Kidney (tissue), 14 donors: ENCODE measurements around the gene CDCA3. TPM values are rescaled to one million over a fixed set of nuclear protein-coding genes. Genes with fewer than 3 reads are reported as not detected.
"Not testable (repeated sequence)": the region's sequence is repeated elsewhere in the genome, so short reads cannot be mapped to it uniquely, and the experiment has no call there.

ENCODE experiments used
- DNase-seq, 5 donors: peaks; one replicate each; pipeline ENCODE4 v3.0.0-alpha.2; 2013 to 2020
- FAIRE-seq: peaks from 2 replicates; lab custom pipeline; 2012; peaks lifted over from hg19 to GRCh38; lab: Jason Lieb, UNC
- H3K27ac ChIP-seq, 2 donors: one replicate each; pipeline ENCODE4 v1.7.0; 2013; ENCODE audit warnings: low read depth in 2 of 2, low read length in 2 of 2, inconsistent platforms in 1 of 2
- H3K27me3 ChIP-seq: one replicate; pipeline ENCODE4 v1.7.1; 2013; ENCODE audit warnings: low read length, inconsistent platforms; ENCODE audit not compliant: control insufficient read depth, insufficient read depth
- H3K36me3 ChIP-seq, 3 donors: one replicate each; pipeline versions ENCODE4 v1.7.0 to v1.7.1; 2013; ENCODE audit warnings: low read length in 3 of 3, control low read depth in 1 of 3, inconsistent platforms in 1 of 3; ENCODE audit not compliant: insufficient read depth in 3 of 3, control insufficient read depth in 2 of 3
- H3K4me1 ChIP-seq, 3 donors: one replicate each; pipeline versions ENCODE4 v1.7.0 to v1.7.1; 2013; ENCODE audit warnings: low read length in 3 of 3, inconsistent platforms in 1 of 3, low read depth in 1 of 3; ENCODE audit not compliant: control insufficient read depth in 2 of 3, insufficient read depth in 2 of 3
- H3K4me3 ChIP-seq, 3 donors: one replicate each; pipeline versions ENCODE4 v1.7.0 to v1.8.1; 2013; ENCODE audit warnings: low read length in 3 of 3, control low read depth in 1 of 3, inconsistent platforms in 1 of 3
- H3K9ac ChIP-seq, 3 donors: one replicate each; pipeline versions ENCODE4 v1.7.0 to v1.7.1; 2013; ENCODE audit warnings: low read length in 3 of 3, control low read depth in 1 of 3, inconsistent platforms in 1 of 3
- H3K9me3 ChIP-seq, 3 donors: one replicate each; pipeline versions ENCODE4 v1.7.0 to v1.7.1; 2013; ENCODE audit warnings: low read length in 3 of 3, control low read depth in 1 of 3, inconsistent platforms in 1 of 3; ENCODE audit not compliant: control insufficient read depth in 2 of 3, insufficient read depth in 1 of 3
- CTCF ChIP-seq: IDR thresholded peaks from 3 replicates; pipeline ENCODE4 v1.5.1; 2012; ENCODE audit warnings: mild to moderate bottlenecking, moderate library complexity, borderline replicate concordance; ENCODE audit not compliant: insufficient read depth; ENCODE audit errors: extremely low read depth
- intact Hi-C: fragments of 100-400 bp; cut with DNase I; formaldehyde crosslinking; loops from one replicate; pipeline ENCODE4 v1.11.1; 2022
- polyA plus RNA-seq: library from polyadenylated mRNA; stranded (reverse); fragments of 350-450 nt; fragmentation: Illumina TruSeq; extraction: RNeasy Lipid Tissue Mini Kit (QIAGEN cat#74804); gene quantifications from one replicate; pipeline ENCODE4 v1.2.3, GENCODE V29; 2014; ENCODE audit warnings: low read depth, low replicate concordance; ENCODE audit not compliant: insufficient read depth
- total RNA-seq: library from RNA; stranded (reverse); fragmentation: NEBNext Ultra II Directional; extraction: Animal tissue kit (Norgen Biotek cat#: 25700); gene quantifications from one replicate; pipeline ENCODE4 v1.2.1, GENCODE V29; 2021
- donor health status: control.
- donor health status: control.
- donor health status: control.
- donor health status: control.
- donor health status: control.
- donor health status: DM: yes; HTN: yes; CAD: no.
- donor health status: Normal renal cell carcinoma (clear cell type).

The CDCA3 gene
- total and polyA plus RNA-seq, 2 donors from 2014 or later, result 1.3 to 2.1 TPM

DNA sequence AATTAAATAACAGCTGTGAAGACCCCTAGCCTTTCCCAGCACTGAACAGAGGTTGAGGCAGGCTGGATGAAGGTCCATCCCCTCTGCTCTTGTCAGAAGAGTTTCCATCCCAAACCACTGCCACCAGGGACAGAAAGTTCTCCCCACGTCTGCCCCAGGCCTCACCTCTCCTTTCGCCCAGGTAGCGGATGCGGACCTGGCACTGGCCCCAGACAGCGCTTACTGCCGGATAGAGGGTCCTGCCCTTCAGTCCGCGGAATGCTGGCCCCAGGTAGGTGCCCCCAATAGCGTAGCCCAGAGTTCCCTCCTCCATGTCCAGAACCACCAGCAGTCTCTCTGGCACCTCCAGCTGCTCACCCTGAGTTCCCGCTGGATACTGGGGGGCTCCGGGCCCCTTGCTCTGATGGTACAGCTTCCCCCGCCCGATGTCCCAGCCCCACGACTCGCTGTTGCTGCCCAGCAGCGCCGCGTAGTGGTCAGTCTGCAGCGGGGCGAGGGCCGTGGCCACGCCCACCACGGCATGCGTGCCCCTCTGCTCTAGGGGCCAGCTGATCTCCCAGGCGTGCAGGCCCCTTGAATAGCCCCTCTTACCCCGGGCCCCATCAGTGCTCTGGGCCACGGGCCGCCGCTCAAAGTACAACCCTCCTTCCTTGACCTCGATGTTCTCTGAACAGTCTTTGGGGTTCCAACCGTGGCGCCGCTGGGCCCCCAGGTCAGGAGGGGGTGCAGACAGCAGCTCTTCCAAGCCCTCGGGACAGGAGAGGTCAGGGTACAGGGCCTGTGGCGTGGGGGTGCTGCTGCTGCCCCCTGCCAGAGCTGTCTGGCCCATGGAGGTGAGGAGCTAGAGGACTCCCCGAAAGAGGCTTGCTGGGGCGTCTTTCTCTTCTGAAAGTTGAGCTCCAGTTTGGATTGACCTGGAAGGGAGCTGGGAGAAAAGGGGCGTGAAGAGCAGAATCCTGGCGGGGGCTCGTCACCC lies 21.3 kb upstream of the CDCA3 start:
- DNase-seq (peak; percentile 89 to 94 (median 92)), FAIRE-seq (no peak)
- H3K4me1 ChIP-seq, result peaks cover 0 to 35% (median 23%) of the 10 kb centered on the region in 3 donors
- peak overlapping the region; percentile 7 to 94 (median 56) for H3K9ac ChIP-seq
- H3K36me3 ChIP-seq, result peaks cover 7 to 20% (median 9%) of the 10 kb centered on the region in 3 donors
- H3K4me3 ChIP-seq, result peak overlapping the region; percentile 65 to 93 (median 86)
- peak; percentile 96 for TF ChIP-seq CTCF
- no peaks in the 10 kb centered on the region for H3K9me3 ChIP-seq
- H3K27me3 ChIP-seq, result no peaks in the 10 kb centered on the region
- intact Hi-C loops, result no loop called here
- H3K27ac ChIP-seq, result peak overlapping the region; percentile 89 to 90

DNA sequence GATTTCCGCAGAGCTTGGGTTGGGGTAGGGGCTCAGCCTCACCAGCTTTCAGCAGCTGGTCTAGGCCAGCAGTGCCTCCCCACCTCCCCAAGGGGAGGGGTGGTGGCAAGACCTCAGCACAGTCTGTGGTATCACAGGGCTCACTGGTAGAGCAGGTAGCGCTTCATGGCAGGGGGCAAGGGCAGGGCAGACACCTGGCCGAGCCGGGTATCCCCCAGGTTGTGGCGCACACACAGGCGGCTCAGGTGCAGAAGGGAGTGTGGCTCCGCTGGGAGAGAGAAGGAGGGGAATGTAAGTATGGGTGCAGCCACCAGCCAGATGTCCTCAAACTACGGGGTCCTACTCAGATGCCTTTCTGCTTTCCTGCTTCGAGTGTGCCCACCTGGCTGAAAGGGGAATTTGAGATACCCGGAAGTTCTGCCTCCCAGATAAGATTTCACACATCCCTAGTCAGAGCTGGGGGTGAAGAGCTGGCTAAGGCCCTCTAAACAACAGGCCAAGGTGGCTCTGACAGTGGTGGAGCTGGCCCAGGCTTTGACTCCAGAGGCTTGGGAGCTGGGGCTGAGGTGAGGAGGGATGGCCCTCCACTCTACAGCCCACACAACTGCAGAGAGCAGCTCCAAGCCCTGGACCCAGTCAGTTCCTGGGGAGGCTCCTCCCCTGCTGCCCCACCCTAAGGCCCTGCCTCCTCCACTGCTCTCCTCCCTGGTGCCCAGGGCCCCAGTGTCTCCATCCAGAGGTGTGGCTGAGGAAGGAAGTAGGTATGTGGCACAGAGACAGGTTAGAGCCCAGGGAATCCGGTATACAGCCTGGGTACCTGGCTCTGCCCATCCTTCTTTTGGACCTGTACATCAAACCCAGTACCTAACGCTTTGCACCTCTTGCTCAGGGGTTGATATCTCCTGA lies 20.2 kb upstream of the CDCA3 start:
- Histone ChIP-seq H3K27ac (no peak overlapping the region), H3K9me3 (no peaks in the 10 kb centered on the region), H3K9ac (peak overlapping the region in 2 of 3 donors; percentile 17 to 22), H3K27me3 (no peaks in the 10 kb centered on the region), H3K4me1 (peaks cover 0 to 40% (median 23%) of the 10 kb centered on the region in 3 donors), H3K36me3 (peaks cover 7 to 20% (median 9%) of the 10 kb centered on the region in 3 donors), H3K4me3 (peak overlapping the region in 2 of 3 donors; percentile 86 to 93)
- intact Hi-C loops, result no loop called here
- no peak for FAIRE-seq
- no peak for TF ChIP-seq CTCF
- peak in 1 of 5 donors; percentile 79 for DNase-seq

GRCh38 chr12:6870304-6870703 lies 19.2 kb upstream of the CDCA3 start:
- intact Hi-C loops, H3K9me3 ChIP-seq, H3K9ac ChIP-seq, H3K27ac ChIP-seq, FAIRE-seq, H3K4me3 ChIP-seq, H3K27me3 ChIP-seq: not testable (repeated sequence)
- DNase-seq, result peak in 1 of 5 donors; percentile 1
- peaks cover 7 to 20% (median 9%) of the 10 kb centered on the region in 3 donors for H3K36me3 ChIP-seq
- H3K4me1 ChIP-seq, result peaks cover 0 to 40% (median 23%) of the 10 kb centered on the region in 3 donors
